Esophagus muscularis mucosa (tissue), 4 donors: ENCODE data around the gene GOLGB1.

Source experiments
- EP300 ChIP-seq: sonication (generic); formaldehyde crosslinking; IDR thresholded peaks from one replicate; pipeline ENCODE4 v1.6.1; 2017; ENCODE audit warnings: antibody characterized with exemption
- POLR2A ChIP-seq: fragments of 450-650 bp; IDR thresholded peaks from one replicate; pipeline ENCODE4 v1.6.1; 2017; ENCODE audit warnings: antibody characterized with exemption, moderate library complexity, mild to moderate bottlenecking, low read depth
- POLR2AphosphoS5 ChIP-seq, 2 donors: sonication (generic); formaldehyde crosslinking; IDR thresholded peaks; one replicate each; pipeline ENCODE4 v1.6.1; 2017; ENCODE audit warnings: antibody characterized with exemption in 2 of 2
- TF ChIP-seq, protein P1 (sequence below), 3 experiments: fragments of 200-600 bp in 2 of 3; fragments of 450-650 bp in 1 of 3; sonication (generic) in 2 of 3; IDR thresholded peaks; one replicate each; pipeline ENCODE4 v1.5.1; 2017 to 2019; ENCODE audit warnings: antibody characterized with exemption in 3 of 3, mild to moderate bottlenecking in 2 of 3, moderate library complexity in 1 of 3

DNA sequence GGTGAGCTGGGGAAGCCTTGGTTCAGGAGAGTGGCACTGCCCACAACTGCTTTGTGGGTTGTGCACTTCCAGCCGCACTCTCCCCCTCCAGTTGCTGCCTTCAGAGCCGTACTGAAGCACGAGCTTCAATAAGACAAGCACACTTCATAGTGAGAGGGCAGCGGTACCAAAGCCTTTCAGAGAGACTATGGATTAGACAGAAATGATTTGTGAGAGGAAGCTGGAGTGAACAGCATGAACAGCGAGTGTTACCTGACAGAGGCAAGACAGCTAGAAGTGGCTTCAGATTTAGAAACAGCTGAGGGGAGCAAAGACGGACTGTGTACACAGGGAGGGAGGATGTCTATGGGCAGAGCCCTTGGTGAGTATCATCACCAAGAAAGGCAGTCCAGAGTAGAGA, 119.9 kb downstream of the GOLGB1 start:
- TF ChIP-seq POLR2AphosphoS5 (IDR thresholded peaks at IDR 0.05) (no peak), POLR2A (no peak), EP300 (no peak)
- TF ChIP-seq, protein P1, sequence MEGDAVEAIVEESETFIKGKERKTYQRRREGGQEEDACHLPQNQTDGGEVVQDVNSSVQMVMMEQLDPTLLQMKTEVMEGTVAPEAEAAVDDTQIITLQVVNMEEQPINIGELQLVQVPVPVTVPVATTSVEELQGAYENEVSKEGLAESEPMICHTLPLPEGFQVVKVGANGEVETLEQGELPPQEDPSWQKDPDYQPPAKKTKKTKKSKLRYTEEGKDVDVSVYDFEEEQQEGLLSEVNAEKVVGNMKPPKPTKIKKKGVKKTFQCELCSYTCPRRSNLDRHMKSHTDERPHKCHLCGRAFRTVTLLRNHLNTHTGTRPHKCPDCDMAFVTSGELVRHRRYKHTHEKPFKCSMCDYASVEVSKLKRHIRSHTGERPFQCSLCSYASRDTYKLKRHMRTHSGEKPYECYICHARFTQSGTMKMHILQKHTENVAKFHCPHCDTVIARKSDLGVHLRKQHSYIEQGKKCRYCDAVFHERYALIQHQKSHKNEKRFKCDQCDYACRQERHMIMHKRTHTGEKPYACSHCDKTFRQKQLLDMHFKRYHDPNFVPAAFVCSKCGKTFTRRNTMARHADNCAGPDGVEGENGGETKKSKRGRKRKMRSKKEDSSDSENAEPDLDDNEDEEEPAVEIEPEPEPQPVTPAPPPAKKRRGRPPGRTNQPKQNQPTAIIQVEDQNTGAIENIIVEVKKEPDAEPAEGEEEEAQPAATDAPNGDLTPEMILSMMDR (IDR thresholded peaks at IDR 0.05) = no peak
